HepG2 (cell line): Measurements from ENCODE around the gene SIX5. TPM values are rescaled to one million over a fixed set of nuclear protein-coding genes. Genes with fewer than 3 reads are reported as not detected.

ENCODE experiments used
- HOXD1 ChIP-seq: sonication (generic); formaldehyde crosslinking; IDR thresholded peaks from 2 replicates; pipeline ENCODE4 v1.5.0; 2020; ENCODE audit warnings: missing genetic modification reagents
- NRL ChIP-seq: sonication (generic); formaldehyde crosslinking; IDR thresholded peaks from 2 replicates; pipeline ENCODE4 v1.5.0; 2020; ENCODE audit warnings: missing genetic modification reagents, mild to moderate bottlenecking, moderate library complexity, borderline replicate concordance
- PAXIP1 ChIP-seq: sonication (generic); formaldehyde crosslinking; conservative IDR thresholded peaks from 2 replicates; pipeline ENCODE4 v1.4.0; 2020; ENCODE audit warnings: mild to moderate bottlenecking, missing genetic modification reagents, moderate library complexity
- PBX2 ChIP-seq: IDR thresholded peaks from 2 replicates; pipeline ENCODE4 v1.6.1; 2016; ENCODE audit warnings: control low read depth
- RERE ChIP-seq: IDR thresholded peaks from 2 replicates; pipeline ENCODE4 v1.6.1; 2016; ENCODE audit warnings: low read depth, missing genetic modification reagents, missing compliant biosample characterization
- ZBTB7B ChIP-seq: sonication (generic); formaldehyde crosslinking; IDR thresholded peaks from 2 replicates; pipeline ENCODE4 v1.4.0; 2020; ENCODE audit warnings: missing genetic modification reagents
- ZNF724P ChIP-seq: sonication (generic); formaldehyde crosslinking; IDR thresholded peaks from 2 replicates; pipeline ENCODE4 v1.8.0; 2022; ENCODE audit warnings: missing genetic modification reagents, borderline replicate concordance
- polyA plus RNA-seq, 8 experiments: library from polyadenylated mRNA; depleted of rRNA in 3 of 8; stranded (reverse) in 7 of 8; unstranded in 1 of 8; fragments of >200 nt; fragmentation: Illumina TruSeq in 4 of 8; extraction: Trizol in 4 of 8; gene quantifications; 2 replicates each; pipeline versions ENCODE4 v1.2.1 to v1.2.3, GENCODE V29; 2011 to 2016; ENCODE audit warnings: low read depth in 4 of 8, missing spikeins in 1 of 8, mixed read lengths in 1 of 8; ENCODE audit not compliant: insufficient read depth in 1 of 8
- total RNA-seq, 5 experiments: library from RNA; depleted of rRNA; stranded (reverse); fragments of >200 nt; fragmentation: Illumina TruSeq; extraction: Trizol; gene quantifications; 2 replicates each; pipeline ENCODE4 v1.2.3, GENCODE V29; 2016; ENCODE audit warnings: low read depth in 1 of 5
- TF ChIP-seq, protein P1 (sequence below): sonication (generic); formaldehyde crosslinking; IDR thresholded peaks from 2 replicates; pipeline ENCODE4 v1.8.1; 2023; ENCODE audit warnings: mild to moderate bottlenecking, moderate library complexity, missing genetic modification reagents
- TF ChIP-seq, protein P2 (sequence below): sonication (generic); formaldehyde crosslinking; IDR thresholded peaks from 2 replicates; pipeline ENCODE4 v1.5.0; 2020; ENCODE audit warnings: mild to moderate bottlenecking, missing genetic modification reagents, moderate library complexity
- TF ChIP-seq, protein P3 (sequence below): sonication (generic); formaldehyde crosslinking; IDR thresholded peaks from 2 replicates; pipeline ENCODE4 v1.4.0; 2020; ENCODE audit warnings: missing genetic modification reagents

The SIX5 gene
- total and polyA plus RNA-seq, 2 of the 13 experiments (the other 11 are each of a cell fraction or from before 2014, with no cell fraction given): 7.7 to 10.5 TPM

DNA sequence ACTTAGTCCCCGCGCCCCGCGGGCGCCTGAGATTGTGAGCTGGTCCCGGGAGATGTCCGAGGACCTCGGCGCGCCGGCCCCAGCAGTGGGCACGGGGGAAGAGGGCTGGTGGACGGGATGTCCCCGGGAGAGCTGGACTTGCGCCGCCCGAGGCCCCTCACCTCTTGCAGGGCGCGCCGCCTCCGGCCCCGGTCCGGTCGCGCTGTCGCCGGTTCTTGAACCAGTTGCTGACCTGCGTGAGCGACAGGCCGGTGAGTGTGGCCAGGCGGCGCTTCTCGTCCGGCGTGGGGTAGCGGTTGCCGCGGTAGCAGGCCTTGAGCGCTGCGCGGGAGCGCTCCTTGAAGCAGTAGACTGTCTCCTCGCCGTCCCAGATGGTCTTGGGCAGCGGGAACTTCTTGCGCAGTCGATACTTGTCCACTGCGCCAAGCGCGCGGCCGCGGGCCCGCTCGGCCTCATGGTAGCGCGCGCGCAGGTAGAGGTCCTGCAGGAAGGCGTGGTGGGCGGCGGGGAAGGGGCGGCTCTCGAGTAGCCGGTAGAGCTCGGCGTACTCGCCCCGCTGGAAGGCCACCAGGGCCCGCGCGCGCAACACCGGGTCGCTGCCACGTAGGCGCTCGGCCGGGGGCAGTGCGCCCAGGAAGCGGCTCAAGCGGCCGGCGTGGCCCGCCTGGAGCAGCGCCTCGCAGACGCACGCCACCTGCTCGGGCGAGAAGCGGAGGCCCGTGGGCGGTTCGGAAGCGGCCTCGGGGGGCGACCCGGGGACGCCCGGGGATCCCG lies 984 bp downstream of the SIX5 start (continued):
- no peak for TF ChIP-seq PBX2 (CRISPR knock-in tag)
- TF ChIP-seq, protein P1, sequence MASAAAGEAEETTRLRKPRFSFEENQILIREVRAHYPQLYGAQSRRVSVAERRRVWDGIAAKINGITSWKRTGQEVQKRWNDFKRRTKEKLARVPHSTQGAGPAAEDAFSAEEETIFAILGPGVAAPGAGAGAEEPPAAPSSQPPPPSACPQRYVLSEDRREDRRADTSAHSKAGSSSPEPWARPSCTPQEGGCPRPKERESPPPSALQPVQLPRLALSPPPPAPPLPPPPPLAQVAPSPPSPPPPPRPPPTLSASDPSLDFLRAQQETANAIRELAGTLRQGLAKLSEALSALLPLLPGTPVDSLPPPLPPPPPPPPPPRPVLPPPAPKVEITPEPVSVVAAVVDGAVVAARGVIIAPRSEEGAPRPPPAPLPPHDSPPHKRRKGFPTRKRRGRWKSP (CRISPR knock-in tag): peak; percentile 97
- no peak for TF ChIP-seq RERE (CRISPR knock-in tag)
- TF ChIP-seq ZNF724P (CRISPR knock-in tag): peak; percentile 43; the same call in 1 of the 2 replicates
- TF ChIP-seq, protein P2, sequence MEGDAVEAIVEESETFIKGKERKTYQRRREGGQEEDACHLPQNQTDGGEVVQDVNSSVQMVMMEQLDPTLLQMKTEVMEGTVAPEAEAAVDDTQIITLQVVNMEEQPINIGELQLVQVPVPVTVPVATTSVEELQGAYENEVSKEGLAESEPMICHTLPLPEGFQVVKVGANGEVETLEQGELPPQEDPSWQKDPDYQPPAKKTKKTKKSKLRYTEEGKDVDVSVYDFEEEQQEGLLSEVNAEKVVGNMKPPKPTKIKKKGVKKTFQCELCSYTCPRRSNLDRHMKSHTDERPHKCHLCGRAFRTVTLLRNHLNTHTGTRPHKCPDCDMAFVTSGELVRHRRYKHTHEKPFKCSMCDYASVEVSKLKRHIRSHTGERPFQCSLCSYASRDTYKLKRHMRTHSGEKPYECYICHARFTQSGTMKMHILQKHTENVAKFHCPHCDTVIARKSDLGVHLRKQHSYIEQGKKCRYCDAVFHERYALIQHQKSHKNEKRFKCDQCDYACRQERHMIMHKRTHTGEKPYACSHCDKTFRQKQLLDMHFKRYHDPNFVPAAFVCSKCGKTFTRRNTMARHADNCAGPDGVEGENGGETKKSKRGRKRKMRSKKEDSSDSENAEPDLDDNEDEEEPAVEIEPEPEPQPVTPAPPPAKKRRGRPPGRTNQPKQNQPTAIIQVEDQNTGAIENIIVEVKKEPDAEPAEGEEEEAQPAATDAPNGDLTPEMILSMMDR (CRISPR knock-in tag): 0 out of 2 replicates have a peak, but pooled peaks have one; percentile 14
- TF ChIP-seq ZBTB7B (CRISPR knock-in tag): no peak
- TF ChIP-seq NRL (CRISPR knock-in tag): no peak; the same call in 1 of the 2 replicates
- no peak for TF ChIP-seq PAXIP1 (CRISPR knock-in tag)
- TF ChIP-seq, protein P3, sequence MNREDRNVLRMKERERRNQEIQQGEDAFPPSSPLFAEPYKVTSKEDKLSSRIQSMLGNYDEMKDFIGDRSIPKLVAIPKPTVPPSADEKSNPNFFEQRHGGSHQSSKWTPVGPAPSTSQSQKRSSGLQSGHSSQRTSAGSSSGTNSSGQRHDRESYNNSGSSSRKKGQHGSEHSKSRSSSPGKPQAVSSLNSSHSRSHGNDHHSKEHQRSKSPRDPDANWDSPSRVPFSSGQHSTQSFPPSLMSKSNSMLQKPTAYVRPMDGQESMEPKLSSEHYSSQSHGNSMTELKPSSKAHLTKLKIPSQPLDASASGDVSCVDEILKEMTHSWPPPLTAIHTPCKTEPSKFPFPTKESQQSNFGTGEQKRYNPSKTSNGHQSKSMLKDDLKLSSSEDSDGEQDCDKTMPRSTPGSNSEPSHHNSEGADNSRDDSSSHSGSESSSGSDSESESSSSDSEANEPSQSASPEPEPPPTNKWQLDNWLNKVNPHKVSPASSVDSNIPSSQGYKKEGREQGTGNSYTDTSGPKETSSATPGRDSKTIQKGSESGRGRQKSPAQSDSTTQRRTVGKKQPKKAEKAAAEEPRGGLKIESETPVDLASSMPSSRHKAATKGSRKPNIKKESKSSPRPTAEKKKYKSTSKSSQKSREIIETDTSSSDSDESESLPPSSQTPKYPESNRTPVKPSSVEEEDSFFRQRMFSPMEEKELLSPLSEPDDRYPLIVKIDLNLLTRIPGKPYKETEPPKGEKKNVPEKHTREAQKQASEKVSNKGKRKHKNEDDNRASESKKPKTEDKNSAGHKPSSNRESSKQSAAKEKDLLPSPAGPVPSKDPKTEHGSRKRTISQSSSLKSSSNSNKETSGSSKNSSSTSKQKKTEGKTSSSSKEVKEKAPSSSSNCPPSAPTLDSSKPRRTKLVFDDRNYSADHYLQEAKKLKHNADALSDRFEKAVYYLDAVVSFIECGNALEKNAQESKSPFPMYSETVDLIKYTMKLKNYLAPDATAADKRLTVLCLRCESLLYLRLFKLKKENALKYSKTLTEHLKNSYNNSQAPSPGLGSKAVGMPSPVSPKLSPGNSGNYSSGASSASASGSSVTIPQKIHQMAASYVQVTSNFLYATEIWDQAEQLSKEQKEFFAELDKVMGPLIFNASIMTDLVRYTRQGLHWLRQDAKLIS (CRISPR knock-in tag): no peak
- TF ChIP-seq HOXD1 (CRISPR knock-in tag): peak; percentile 38; the same call in 1 of the 2 replicates
